Stimulated activated CD4-positive, alpha-beta T cell treated with anti-CD3 and anti-CD28 coated beads, Interleukin-2, amount 100 ng/mL, for 24 hours (primary cell): ENCODE measurements around the gene DUXB.

Source experiments
- DNase-seq, 2 donors: peaks; one replicate each; pipeline ENCODE4 v3.0.0-alpha.2; 2020

Gene DUXB

DNA sequence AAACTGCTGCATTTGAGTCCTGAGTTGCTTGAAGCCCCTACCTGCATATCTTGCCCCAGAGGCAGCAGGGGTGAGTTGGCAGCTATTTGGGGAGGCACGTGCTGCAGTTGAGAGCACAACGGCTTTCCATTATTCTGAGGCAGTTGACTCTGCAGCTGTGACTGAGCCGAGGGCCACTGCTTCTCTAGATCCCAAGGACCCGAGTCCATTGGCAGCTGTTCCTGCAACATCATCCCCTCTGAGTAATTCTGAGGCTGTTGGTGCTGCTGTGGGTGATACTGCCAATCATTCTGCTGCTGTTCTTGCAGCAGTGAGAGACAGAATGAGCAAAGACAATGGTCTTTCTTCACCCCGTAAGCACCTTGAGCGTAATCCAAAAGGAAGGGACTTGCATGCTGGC, 40.9 kb downstream of the DUXB start:
- DNase-seq = no peak

DNA sequence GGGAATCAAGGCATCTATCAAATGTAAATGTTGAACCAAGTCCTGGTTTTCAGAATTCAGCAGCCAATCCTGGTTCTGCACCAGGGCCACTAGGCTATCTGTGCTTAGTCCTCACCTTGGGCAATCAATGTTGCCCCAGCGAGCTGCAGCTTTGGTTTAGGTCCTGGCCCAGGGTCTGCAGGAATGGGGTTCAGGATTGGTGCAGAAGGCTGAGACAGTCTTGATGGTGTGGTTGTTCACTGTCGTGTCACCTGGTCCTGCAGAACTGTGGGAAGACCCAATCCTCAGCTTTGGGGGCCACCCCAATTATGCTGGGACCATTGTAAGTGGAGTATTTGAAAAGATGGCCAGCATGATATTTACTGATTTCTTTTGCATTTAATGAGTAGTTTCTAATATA, 43.1 kb downstream of the DUXB start:
- no peak for DNase-seq

DNA sequence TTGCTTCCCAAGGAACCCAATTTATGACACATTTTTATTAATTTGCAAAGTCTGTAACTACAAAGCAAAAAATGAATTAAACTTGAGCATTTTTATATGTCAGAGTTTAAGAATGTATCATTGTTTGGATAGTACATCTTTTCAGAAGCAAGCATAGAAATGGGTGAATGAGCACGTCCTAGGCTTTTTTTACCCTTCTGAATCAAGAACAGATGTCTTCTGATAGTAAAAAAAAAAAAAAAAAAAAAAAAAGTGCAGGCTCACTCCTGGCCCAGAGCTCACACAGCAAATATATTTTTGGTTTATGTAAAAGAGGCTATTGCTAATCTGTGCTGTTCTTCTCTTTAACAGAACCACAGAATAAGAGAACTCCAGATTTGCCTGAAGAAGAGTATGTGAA, 47.3 kb downstream of the DUXB start:
- DNase-seq = no peak

DNA sequence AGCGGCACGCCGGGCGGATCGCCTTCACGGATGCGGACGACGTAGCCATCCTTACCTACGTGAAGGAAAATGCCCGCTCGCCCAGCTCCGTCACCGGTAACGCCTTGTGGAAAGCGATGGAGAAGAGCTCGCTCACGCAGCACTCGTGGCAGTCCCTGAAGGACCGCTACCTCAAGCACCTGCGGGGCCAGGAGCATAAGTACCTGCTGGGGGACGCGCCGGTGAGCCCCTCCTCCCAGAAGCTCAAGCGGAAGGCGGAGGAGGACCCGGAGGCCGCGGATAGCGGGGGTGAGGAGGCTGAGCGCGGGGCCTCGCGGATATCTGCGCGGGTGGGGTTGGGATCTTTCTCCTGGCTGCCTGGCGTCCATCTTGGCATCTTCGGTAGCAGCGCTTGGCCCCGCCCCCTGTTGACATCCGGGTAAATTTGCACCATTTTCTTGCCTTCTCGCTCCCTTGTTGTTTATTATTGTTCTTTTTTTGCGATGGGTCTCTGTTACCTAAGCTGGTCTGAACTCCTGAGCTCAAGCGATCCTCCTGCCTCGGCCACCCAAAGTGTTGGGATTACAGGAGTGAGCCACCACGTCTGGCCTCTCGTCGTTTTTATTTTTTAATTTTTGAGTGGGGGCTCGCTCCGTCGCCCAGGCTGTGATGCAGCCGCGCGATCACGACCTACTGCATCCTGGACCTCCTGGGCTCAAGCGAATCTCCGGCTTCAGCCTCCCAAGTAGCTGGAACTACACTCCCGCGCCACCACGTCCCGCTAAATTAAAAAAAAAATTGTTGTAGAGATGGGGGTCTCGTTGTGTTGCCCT, 52.8 kb downstream of the DUXB start:
- peak; percentile 88 to 89 for DNase-seq

DNA sequence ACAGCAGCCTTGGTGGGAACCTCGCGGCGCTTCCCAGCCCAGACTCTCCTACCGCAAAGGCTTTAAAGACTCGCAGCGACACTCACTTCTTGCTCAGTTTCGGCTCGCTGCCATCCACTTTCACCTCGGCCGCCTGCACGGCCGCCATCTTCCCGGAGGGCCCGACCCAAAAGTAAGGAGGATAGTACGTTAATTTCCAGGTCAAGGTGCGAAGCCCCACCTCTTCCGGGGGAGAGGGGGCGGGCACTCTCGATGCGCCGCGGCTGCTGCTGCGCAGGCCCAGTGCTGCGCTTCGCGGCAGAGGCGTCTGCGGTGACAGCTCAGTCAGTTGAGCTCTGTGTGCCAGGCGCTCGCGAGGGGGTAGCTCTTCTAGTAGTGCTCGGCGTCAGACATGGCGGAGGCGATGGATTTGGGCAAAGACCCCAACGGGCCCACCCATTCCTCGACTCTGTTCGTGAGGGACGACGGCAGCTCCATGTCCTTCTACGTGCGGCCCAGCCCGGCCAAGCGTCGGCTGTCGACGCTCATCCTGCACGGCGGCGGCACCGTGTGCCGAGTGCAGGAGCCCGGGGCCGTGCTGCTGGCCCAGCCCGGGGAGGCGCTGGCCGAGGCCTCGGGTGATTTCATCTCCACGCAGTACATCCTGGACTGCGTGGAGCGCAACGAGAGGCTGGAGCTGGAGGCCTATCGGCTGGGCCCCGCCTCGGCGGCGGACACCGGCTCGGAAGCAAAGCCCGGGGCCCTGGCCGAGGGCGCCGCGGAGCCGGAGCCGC, 53.6 kb downstream of the DUXB start, which contains the start of the genes KARS1 and TERF2IP:
KARS1 (minus strand) TSS at position 174 of the 773 bp plus-strand sequence; CDS start at position 148, 26 bp downstream.
TERF2IP (plus strand) TSS at position 282 of the 773 bp plus-strand sequence; CDS start at position 392, 110 bp downstream.
- DNase-seq = peak; percentile 93 to 95

DNA sequence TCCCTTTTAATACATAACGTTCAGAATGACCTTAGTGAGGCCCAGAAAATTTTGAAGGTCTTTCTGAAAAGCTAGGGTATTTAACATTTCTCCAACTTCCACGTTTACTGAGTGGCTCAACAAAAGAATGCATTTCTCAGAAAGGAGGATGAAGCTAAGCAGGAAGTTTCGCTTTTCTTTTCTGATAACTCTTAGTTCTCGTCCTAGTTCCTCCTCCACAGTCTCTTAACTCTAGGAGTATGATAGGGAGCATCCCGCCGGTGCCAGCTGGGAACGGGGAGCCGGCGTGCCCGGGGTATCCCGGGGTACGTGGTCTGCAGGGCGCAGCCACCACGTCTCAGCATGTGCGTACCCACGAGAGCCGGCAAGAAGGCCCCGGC, 54.2 kb downstream of the DUXB start:
- no peak for DNase-seq

DNA sequence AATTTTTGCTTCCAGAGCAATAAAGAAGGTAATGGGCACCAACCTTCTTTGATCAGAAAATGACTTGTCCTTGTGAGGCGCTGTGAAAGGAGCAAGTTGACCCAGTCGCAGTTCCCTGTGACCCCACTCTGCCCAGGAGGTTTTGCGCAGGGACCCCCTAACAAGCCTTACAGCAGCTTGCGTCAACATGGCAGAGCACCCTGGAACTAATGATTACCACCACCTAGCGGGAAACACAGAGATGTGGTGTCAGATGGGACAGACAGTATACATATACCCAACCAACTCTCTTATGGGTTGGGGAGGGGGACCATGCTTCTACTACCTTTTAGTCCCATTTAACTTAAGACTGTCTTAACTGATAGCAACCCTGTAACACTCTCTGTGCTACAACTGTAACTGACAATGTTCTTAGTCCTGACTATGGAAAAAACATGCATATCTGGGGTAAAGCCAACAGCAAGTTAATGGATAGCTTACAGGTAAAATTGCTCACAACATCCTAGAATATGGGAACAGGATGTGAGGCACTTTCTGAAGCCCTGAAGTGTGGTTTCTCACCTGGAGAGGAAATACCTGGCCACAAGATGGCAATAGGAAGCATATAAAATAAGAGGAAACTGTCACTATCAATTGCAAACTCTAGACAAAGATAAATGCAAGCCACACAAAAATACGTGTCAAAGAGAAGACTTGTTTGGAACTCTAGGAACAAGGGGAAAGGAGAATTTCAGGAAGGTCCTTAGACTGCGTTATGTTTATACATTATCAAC, 56.8 kb downstream of the DUXB start:
- no peak for DNase-seq
